HG03039 (cell line): ENCODE measurements around the gene NOTCH2.

Experiments used
- ATAC-seq: cut with Tn5 transposase; IDR thresholded peaks from one replicate; pipeline ENCODE4 v1.9.1; 2021; ENCODE audit warnings: mild to moderate bottlenecking, moderate library complexity; ENCODE audit not compliant: unreplicated experiment

The NOTCH2 gene

DNA sequence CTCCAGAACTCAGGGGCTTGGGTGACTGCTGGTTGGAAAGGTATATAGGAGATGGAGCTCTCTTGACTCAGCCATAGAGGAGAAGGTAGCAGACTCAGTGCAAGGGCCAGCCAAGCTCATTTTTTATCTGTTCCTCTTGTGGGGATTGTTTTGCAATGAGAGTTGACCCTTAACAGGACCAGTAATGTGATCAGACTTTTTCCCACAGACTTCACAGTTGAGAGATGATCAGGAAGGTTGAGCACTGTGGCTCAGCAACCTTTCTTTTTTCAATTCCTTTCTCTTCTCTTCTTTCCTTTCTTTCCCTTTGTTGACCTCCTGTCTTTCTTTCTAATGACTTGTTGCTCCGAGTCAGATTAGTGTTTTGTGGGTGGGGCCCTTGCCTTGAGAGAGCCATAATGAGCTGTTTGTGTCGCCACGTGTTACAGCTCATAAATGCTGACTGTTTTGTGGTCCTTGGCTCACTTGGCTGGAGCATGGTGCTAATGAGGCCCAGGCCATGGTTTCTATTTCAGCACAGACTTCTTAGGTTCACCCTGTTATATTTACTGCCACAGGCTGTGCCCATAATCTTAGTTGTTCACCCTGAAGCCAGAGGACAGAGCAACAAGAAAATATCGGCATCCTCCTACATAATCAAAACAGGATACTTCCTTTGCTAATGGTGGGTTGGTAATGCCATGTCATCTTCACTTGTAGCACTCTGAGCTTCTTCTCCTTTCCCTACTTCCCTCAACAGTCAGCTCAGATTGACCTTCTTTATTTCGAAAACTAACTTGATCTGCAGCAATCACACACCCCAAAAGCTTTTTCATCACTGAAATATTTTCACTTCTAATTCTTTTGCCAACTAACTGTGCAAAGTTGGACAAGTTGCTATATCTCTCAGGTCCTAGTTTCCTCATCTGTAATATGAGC, 187.1 kb downstream of the NOTCH2 start:
- no peak for ATAC-seq

DNA sequence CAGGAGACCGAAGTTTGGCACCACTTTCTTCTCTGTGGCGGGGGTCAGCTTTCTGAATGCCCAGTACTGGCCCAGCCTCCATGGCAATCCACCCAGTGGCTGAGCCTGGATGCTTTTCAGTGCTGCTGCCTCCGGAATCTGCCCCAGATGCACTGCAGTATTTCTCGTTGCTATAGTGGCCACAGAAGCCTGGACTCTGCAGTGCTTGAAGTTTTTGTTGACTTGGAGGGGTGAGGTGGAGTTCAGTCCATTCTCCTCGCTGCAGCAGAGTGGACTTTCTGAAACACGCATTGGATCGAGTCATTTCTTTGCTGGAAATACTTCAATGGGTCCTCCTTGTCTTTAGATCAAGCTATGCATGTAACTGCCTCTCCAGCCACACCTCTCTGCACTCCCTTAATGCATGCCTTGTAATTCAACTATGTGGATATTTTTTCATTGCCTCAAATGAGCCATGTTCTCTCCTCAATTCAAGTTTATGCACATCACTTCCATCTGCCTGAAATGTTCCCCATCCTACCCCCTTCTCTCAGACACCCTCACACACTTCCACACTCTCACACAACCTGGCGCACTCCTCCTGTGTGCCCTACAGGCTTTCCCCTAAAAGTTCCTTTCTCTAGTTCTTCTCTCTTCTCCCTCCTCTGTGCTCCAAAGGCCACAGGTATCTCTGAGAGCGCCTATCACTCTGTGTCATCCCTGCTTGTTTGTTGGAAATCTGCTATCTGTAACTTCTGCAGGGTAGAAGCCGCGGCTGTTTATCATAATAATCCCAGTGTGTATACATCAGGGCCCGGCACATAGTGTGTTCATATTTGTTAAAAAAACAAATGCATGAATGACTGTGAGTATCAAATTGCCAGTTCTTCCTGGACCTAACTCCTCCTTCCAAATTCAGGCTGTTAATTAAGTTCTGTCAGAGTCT, 189.7 kb downstream of the NOTCH2 start:
- no peak for ATAC-seq

DNA sequence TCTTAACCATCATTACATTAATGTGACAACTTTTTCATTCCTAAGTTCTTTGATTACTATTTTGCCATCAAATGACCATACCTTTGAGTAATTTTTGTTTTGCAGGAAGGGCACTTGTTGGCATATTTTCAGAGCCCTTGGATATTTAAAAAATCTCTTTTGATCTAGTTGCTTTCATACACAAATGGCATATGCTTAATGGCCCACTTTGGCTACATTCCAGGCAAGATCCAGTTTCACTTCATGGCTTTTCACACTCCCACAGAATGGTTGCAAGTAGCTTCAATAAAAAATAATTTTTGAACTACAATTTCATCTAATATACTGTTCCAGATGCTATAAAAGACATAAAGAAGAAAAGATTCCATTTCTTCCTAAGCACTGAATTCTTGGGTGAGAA, 191.3 kb downstream of the NOTCH2 start:
- no peak for ATAC-seq

DNA sequence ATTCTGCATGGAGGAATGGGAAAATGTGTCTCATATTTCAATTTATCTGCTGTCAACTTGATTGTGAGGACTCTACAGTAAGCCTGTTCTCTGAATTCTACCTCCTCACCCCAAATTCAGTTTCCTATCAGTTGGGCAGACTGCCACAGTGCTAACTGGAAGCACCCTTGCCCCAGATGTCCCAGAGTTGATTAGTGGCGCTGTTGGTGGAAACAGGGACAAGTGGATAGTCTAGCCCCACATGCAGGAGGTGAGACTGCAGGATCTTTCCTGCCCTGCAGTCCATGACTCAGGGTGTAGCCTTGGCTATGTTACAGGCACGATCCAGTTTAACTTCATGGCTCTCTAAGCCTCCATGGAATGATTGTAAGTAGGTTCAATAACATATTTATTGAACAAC, 195.3 kb downstream of the NOTCH2 start:
- ATAC-seq: no peak

DNA sequence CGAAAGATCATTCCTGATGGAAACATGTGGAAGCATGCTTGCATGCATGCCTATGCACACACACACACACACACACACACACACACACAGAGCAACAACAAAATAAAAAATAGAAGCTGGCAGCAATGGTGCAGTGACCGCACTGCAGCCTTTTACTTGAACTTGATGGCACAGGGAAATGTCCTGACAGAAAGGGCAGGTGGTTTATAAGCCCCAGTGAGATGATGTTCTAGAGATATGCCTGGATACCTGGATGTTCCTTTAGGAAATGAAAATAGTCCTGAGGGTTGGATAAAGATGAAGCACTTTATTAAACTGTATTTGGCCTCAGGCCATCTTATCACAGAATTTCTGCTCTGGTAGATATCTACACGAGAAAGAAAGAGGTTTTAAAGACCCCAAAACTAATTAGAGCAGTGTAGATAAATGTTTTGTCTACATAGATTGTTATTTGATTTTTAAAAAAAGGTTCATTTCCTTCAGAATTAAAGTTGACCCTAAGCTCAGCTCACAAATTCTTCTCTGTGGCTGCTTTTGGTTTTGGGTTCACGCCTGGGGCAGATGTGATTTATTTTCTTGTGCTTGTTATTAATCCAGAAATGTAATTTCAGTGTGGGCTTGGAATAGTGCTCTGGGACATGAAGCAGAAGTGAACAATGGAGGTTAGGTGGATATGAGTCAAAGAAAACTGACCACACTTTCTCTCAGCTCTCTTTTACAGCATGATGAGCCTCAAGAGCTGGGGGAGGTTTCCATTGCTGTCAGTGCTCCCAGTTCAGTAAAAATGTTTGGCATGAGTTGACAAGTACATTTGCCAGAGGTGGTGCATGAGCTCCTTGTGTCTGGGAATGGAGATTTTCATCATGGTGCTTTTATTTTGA, 196.1 kb downstream of the NOTCH2 start:
- no peak for ATAC-seq

DNA sequence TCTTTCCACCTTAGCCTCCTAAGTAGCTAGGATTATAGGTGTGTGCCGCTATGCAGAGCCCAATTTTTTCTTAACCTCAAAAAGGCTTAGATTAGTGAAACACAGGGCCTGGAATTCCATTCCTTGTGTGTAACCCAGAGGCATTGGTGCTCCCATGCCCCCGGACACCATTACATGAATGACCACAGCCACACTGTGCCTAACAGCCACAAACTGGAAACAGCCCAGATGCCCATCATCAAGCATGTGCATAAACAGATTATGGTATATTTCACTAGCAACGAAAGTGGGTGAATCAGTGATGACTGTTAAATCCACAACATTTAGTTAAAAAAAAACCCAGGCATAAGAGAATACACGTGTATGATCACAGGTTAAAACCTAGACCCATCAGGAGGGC, 197.6 kb downstream of the NOTCH2 start:
- no peak for ATAC-seq

DNA sequence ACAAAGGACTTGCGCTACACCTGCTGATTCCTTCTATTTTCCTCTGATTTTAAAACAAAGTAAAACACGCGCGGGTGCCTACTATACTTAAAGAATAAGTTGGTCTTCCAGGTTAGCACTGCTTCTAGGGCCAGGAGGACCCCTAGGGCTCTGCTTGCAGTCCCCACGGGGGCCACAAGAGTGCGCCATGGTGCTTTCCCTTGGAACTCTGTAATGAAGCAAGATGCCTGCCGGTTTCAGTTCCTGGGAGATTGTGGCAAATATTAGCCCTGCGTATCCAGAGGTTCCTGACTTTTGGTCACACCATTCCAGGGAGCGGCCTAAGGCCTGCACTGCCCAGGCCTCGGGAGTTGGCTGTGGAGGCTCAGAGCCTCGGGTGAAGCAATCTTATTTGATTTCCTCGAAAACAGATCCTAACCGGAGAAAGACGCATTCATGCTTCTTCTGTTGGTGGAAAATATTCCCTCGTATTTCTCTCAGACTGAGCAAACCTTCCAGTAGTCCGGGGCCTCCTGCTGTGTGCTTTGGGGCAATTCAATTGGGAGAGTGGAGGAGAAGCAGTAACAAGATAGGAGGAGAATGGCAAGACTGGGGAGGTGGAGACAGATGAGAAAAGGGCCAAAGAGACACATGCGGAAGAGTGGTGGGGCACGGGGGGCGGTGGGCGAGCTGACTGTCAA, 198.4 kb downstream of the NOTCH2 start:
- no peak for ATAC-seq

DNA sequence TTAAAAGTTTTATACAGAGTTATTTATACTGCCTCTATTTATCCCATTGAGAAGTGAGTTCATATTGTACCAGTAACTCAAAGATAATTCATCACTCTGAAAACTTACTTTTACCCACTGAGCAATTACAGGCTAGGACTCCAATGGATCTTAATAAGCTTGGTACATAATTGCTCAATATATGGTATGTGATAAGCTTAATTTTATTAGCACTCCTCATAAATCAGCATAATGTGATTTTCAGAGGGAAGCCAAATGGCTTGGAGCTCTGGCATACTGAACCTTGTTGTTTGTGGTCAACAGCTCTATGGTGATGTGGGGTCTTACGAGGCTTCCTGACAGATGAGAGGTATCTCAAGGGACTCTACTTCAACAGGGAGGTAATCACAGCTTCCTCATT, 199.5 kb downstream of the NOTCH2 start:
- no peak for ATAC-seq

DNA sequence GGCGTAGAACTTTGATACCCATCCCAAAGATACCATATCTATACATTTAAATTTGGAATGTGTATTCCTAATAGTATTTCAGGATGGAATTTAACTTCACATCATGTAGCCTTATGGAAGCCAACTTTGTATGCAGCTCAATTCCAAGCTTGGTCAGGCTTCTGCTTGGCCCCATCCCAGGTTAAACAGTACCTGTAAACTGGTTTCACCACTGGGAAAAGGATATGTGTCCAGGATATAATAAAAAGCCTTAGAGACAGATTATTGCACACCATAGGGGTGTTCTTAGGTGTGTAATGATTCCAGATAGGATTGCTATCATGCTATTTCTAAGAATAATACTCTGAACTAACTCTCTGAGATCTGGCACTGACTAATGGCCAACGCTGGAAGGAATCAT, 201.3 kb downstream of the NOTCH2 start:
- no peak for ATAC-seq

DNA sequence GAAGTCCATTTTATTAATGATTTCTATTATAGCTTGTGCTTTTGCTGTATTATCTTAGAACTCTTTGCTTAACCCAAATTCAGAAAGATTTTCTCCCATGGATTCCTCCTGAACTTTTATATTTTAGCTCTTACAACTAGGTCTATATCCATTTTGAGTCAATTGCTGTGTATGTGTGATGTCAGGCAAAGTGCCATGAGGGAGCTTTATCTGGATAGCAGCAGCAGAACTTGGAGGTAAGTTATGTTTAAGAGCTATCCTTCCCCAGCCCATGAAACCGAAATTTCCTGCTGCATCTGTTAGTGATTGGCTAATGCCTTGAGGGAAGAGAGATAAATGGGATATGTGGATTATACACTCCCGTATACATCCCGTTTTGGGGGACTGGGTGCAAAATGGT, 203.0 kb downstream of the NOTCH2 start:
- ATAC-seq: no peak

DNA sequence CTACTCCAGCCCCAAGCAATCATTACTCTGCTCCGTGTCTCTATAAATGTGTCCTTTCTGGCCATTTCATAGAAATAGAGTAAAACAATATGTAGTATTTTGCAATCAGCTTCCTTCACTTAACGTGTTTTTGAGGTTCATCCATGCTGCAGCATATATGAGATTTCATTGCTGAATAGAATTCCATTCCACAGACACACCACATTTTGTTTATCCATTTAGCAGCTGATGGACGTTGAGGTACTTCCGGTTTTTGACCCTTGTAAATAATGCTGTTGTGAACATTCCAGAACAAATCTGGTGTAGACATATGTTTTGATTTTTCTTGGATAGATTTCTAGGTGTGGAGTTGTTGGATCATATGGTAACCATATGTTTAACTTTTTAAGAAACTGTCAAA, 203.8 kb downstream of the NOTCH2 start:
- no peak for ATAC-seq

DNA sequence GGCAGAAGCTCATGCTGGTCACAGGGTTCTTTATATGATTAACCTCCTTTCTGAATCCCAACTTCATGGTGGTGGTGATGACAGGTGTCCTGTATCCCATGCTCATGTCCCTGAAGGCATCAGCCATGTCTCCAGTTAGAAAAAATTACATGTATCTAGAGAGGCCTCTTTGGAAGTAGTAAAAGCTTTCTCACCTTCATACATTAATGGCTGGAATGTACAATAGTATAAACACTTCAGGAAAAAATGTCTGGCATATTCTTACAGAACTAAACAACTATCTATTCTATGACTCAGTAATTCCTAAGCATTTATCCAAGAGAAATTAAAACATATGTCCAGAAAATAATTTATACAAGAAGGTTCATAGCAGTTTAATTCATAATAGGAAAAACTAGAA, 207.2 kb downstream of the NOTCH2 start:
- ATAC-seq: no peak
